Activated T-helper 1 cell treated with anti-CD3 and anti-CD28 coated beads, Interleukin-12 subunit alpha, Interleukin-12 subunit beta, Interleukin-2, Interleukin-4 antibody, amounts not matched to agents 30 ng/mL and 10 ng/mL and 1 ng/mL, durations not matched to agents 14 hours and 24 hours and 36 hours (primary cell): Measurements from ENCODE around the gene SIX3. TPM values are rescaled to one million over a fixed set of nuclear protein-coding genes. Genes with fewer than 3 reads are reported as not detected.
A peak's percentile ranks its signal among the peaks of the same experiment; 100 is the strongest.

Experiments used
- DNase-seq: peaks from one replicate; pipeline ENCODE4 v3.0.0; 2021; ENCODE audit warnings: low spot score
- H3K27ac Mint-ChIP-seq: one replicate; pipeline ENCODE4 v1.8.0; 2021; ENCODE audit warnings: mild to moderate bottlenecking, mixed read lengths
- H3K27me3 Mint-ChIP-seq: one replicate; pipeline ENCODE4 v1.8.0; 2022; ENCODE audit warnings: mild to moderate bottlenecking, moderate library complexity, mixed read lengths; ENCODE audit not compliant: insufficient read depth
- H3K36me3 Mint-ChIP-seq: one replicate; pipeline ENCODE4 v1.8.0; 2021; ENCODE audit warnings: low read depth, mixed read lengths
- H3K4me1 Mint-ChIP-seq: one replicate; pipeline ENCODE4 v1.8.0; 2021; ENCODE audit warnings: low read depth, mixed read lengths
- H3K4me3 Mint-ChIP-seq: one replicate; pipeline ENCODE4 v1.8.0; 2021; ENCODE audit warnings: mild to moderate bottlenecking, moderate library complexity, mixed read lengths
- H3K9me3 Mint-ChIP-seq: one replicate; pipeline ENCODE4 v1.8.0; 2021; ENCODE audit warnings: mixed read lengths
- intact Hi-C: fragments of 100-400 bp; cut with micrococcal nuclease; formaldehyde crosslinking; loops from one replicate; pipeline ENCODE4 v1.15.1; 2024
- total RNA-seq: library from RNA; stranded (reverse); gene quantifications from 2 replicates; pipeline ENCODE4 v1.2.3, GENCODE V29; 2022

SIX3 gene
- total RNA-seq, 1 donor from 2014 or later: not detected

DNA sequence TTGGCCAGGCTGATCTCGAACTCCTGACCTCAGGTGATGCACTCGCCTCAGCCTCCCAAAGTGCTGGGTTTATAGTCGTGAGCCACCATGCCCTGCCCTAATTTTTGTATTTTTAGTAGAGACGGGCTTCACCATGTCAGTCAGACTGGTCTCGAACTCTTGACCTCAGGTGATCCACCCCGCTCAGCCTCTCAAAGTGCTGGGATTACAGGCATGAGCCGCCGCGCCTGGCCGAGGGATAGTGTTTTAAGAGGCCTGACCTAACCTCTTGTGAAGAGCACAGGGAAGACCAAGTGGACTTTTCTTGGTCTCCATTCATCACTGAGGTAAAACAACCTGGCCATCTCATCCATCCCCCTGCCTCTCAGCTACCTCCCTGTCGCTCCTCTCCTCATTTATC is 38.1 kb downstream of the SIX3 start:
- H3K9me3 Mint-ChIP-seq: no peaks in the 10 kb centered on the region
- H3K36me3 Mint-ChIP-seq: no peaks in the 10 kb centered on the region
- intact Hi-C loops: no loop called here
- H3K4me3 Mint-ChIP-seq: no peak overlapping the region
- H3K4me1 Mint-ChIP-seq: peaks cover 6% of the 10 kb centered on the region
- no peak overlapping the region for H3K27ac Mint-ChIP-seq
- DNase-seq: no peak
- peaks cover 26% of the 10 kb centered on the region for H3K27me3 Mint-ChIP-seq

DNA sequence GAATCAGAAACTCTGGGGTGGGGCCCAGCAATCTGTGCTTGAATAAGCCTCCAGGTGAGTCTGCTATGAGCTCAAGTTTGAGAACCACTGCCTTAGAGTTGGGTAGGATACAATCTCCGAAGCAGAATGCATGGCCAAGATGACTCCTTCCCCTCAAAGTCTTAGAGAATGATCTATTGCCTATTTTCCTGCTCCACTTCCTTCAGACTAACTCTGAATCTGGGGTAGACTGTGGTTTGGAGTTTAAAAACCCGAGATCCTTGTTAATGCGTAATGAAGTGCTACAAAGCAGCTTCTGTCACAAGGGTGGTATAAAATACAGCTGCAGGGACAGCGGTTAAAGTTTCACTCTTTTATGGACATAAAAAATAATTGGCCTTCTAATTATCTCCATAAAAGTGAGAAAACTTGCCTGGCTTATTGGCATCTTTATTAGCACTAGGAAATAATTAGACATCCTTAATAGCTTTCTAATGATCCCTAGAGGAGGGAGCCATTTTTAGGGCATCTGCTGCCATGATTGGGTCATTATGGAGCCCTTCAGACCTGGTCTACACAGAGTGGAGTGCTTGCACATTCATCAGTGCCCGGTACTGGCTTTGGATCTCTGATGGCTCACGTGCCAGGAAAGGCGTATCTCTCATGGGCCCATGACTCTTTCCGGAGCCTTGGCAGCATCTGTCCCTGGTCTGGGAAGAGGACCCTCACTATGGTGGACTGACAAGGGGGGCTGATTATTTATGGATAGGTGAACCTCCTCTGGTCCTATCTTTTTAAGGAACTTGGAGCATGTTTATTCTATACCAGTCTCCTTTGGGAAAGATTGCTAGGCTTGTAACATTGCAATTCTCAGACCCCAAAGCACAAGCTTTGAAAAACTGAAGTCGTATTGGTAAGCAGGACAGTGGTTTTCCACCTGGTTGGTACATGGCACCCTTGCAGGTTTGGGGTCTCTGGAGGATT is 39.5 kb downstream of the SIX3 start:
- peaks cover 26% of the 10 kb centered on the region for H3K27me3 Mint-ChIP-seq
- H3K4me3 Mint-ChIP-seq: no peak overlapping the region
- no peak for DNase-seq
- H3K36me3 Mint-ChIP-seq: no peaks in the 10 kb centered on the region
- H3K4me1 Mint-ChIP-seq: peaks cover 6% of the 10 kb centered on the region
- H3K9me3 Mint-ChIP-seq: no peaks in the 10 kb centered on the region
- intact Hi-C loops: loop anchor here (1.0 kb wide), 3 partner anchors 33 to 597 kb away; no protein-coding TSS in a partner anchor
- no peak overlapping the region for H3K27ac Mint-ChIP-seq

DNA sequence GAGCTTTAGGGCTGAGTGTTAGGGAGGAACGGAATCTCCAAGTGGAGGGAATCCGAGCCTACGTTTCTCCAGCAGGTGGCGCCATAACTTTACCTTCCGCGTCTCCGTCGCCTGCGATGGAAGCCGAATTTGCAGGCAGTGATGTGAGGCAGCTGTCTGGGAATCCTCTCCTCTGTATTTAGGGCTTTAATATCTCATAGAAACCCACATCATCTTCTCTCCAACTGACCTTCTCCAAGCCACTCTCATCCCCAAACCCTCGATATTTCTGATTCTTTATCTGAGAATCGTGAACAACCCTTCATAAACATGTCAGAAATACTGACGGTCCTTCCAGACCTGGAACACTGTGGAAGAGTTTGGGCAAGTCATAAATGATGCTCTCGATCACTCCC is 40.2 kb downstream of the SIX3 start:
- Mint-ChIP-seq H3K4me1 (peaks cover 6% of the 10 kb centered on the region), H3K36me3 (no peaks in the 10 kb centered on the region)
- intact Hi-C loops: loop anchor here (1.0 to 2.0 kb wide), 4 partner anchors 33 to 797 kb away; no protein-coding TSS in a partner anchor

DNA sequence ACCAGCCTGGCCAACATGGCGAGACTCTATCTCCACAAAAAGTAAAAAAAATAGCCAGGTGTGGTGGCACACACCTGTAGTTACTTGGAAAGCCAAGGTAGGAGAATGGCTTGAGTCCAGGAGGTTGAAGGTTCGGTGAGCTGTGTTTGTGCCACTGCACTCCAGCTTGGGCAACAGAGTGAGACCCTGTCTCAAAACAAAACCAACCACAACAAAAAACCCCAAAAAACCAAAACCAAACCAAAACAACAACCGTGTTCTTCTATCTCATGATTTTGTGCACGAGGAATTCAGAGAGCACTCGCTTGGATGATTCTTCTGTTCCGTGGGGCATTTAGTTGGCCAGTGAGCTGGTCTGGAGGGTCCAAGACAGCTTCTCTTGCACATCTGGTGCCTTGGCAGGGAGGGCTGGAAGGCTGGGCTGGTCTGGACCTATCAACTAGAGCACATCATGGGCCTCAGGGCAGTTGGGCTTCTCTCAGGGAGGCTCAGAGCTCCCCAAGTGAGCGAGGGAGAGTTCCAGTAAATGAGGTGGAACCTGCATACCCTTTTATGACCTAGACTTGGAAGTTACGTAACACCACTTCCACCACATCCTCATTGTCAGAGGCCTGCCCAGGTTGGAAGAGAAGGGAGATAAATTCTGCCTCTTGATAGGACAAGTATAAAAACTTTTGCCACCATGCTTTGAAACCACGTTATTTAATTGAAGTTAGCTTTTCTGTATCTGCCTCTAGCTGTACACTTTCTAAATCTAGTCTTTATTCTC is 42.5 kb downstream of the SIX3 start:
- Mint-ChIP-seq H3K4me3 (no peak overlapping the region), H3K4me1 (peaks cover 6% of the 10 kb centered on the region), H3K9me3 (peaks cover 4% of the 10 kb centered on the region), H3K27ac (no peak overlapping the region), H3K36me3 (no peaks in the 10 kb centered on the region), H3K27me3 (peaks cover 30% of the 10 kb centered on the region)
- intact Hi-C loops: loop anchor here (2.0 kb wide), 1 partner anchor 795 kb away; no protein-coding TSS in a partner anchor
- no peak for DNase-seq

More for the DNA sequence above, 40.2 kb downstream of the SIX3 start:
- Mint-ChIP-seq H3K9me3 (no peaks in the 10 kb centered on the region), H3K27ac (no peak overlapping the region), H3K27me3 (peaks cover 26% of the 10 kb centered on the region), H3K4me3 (no peak overlapping the region)
- peak; percentile 31 for DNase-seq

DNA sequence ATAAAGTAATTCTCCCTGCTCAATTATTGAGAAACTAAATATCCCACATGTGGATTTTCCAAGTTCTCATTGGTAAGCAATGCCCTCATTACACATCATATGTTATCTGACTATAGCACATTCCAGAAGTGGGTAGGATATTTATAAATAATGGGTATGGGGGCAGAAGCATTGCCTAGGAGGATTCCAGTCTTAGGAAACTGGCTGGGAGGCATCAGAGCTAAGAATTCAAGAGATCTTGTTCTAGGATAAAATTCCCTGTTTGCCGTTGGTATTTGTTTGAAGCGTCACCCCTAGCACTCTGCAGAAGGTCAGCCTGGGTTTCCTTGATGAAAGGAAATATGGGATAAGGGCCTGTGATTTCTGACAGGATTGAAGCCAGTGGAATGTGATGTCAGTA is 47.7 kb downstream of the SIX3 start:
- intact Hi-C loops: no loop called here
- H3K27ac Mint-ChIP-seq: no peak overlapping the region
- H3K9me3 Mint-ChIP-seq: peaks cover 4% of the 10 kb centered on the region
- no peak for DNase-seq
- peaks cover 21% of the 10 kb centered on the region for H3K27me3 Mint-ChIP-seq
- no peaks in the 10 kb centered on the region for H3K36me3 Mint-ChIP-seq
- no peak overlapping the region for H3K4me3 Mint-ChIP-seq
- no peaks in the 10 kb centered on the region for H3K4me1 Mint-ChIP-seq

DNA sequence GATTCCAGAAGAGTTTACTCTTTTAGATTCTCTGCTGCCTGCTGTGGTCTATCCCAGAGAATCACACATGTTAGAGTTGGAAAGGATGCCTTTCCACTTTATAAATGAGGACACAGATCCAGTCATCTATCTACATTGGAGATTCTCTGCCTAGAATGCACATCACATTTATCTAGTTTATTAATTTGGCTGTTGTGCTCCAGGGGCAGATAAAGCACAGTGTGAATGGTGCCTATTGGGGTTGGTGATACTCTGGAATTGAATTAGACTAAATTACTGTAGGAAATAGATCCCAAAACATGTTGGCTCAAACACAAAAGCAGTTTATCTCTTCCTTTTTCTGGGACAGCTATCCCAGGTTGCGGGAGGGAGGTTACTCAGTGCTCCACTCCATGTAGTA is 52.9 kb downstream of the SIX3 start:
- H3K27ac Mint-ChIP-seq: no peak overlapping the region
- no peak overlapping the region for H3K4me3 Mint-ChIP-seq
- no peaks in the 10 kb centered on the region for H3K4me1 Mint-ChIP-seq
- no peaks in the 10 kb centered on the region for H3K9me3 Mint-ChIP-seq
- peaks cover 43% of the 10 kb centered on the region for H3K27me3 Mint-ChIP-seq
- H3K36me3 Mint-ChIP-seq: no peaks in the 10 kb centered on the region
- DNase-seq: no peak
- intact Hi-C loops: no loop called here

Other genes starting within 250 kb of the SIX3 start
- gene SIX2, start 67.8 kb downstream of the SIX3 start, total RNA-seq: not detected in 2 replicates